GM21723 (cell line): Measurements from ENCODE around the gene LZIC.
A peak's percentile ranks its signal among the peaks of the same experiment; 100 is the strongest.

Experiments
- ATAC-seq: cut with Tn5 transposase; IDR thresholded peaks from one replicate; pipeline ENCODE4 v1.9.1; 2021; ENCODE audit warnings: mild to moderate bottlenecking, moderate library complexity; ENCODE audit not compliant: unreplicated experiment

LZIC gene

GRCh38 chr1:9910423-9911178, 32.6 kb downstream of the LZIC start:
- ATAC-seq: peak; percentile 93

- ATAC-seq: peak; percentile 79
These were observed 33.1 kb downstream of the LZIC start, which contains the start of gene CTNNBIP1 for GRCh38 chr1:9910076-9910422. CTNNBIP1 (minus strand) TSS chr1:9910269; CDS start chr1:9872064, 38,205 bp downstream.

GRCh38 chr1:9909234-9910046, 33.8 kb downstream of the LZIC start:
- peak; percentile 8 for ATAC-seq

- ATAC-seq: no peak
These were observed 34.3 kb downstream of the LZIC start for GRCh38 chr1:9908871-9909233.

GRCh38 chr1:9907441-9907840, 35.8 kb downstream of the LZIC start:
- ATAC-seq: no peak

- ATAC-seq: no peak
These were observed 36.7 kb downstream of the LZIC start for GRCh38 chr1:9906466-9906865.

GRCh38 chr1:9905010-9905409, 38.2 kb downstream of the LZIC start:
- no peak for ATAC-seq

- no peak for ATAC-seq
These were observed 38.6 kb downstream of the LZIC start for GRCh38 chr1:9904596-9904995.

GRCh38 chr1:9903801-9904527, 39.2 kb downstream of the LZIC start:
- no peak for ATAC-seq

GRCh38 chr1:9902060-9902452, 41.1 kb downstream of the LZIC start:
- no peak for ATAC-seq

- no peak for ATAC-seq
These were observed 41.8 kb downstream of the LZIC start for GRCh38 chr1:9901148-9902059.

- ATAC-seq: no peak
These were observed 42.8 kb downstream of the LZIC start for GRCh38 chr1:9900142-9901043.

- no peak for ATAC-seq
These were observed 49.1 kb downstream of the LZIC start for GRCh38 chr1:9894115-9894514.

GRCh38 chr1:9892563-9893528, 50.3 kb downstream of the LZIC start:
- ATAC-seq: no peak

- no peak for ATAC-seq
These were observed 52.0 kb downstream of the LZIC start for GRCh38 chr1:9891207-9891606.

- no peak for ATAC-seq
These were observed 52.9 kb downstream of the LZIC start for GRCh38 chr1:9890224-9890731.

GRCh38 chr1:9889411-9889810, 53.8 kb downstream of the LZIC start:
- no peak for ATAC-seq

GRCh38 chr1:9888886-9889285, 54.3 kb downstream of the LZIC start:
- no peak for ATAC-seq
